Neural progenitor cell (in vitro differentiated cells): ENCODE measurements around the gene ANXA2R.

Experiments
- CTCF ChIP-seq: fragments of 200-600 bp; sonication (generic); IDR thresholded peaks from 2 replicates; pipeline ENCODE4 v1.5.1; 2017; ENCODE audit warnings: antibody characterized with exemption, mild to moderate bottlenecking
- EZH2 ChIP-seq: fragments of 200-600 bp; sonication (generic); IDR thresholded peaks from 2 replicates; pipeline ENCODE4 v1.6.1; 2017; ENCODE audit warnings: antibody characterized with exemption, mild to moderate bottlenecking, moderate library complexity
- EZH2phosphoT487 ChIP-seq: fragments of 200-600 bp; sonication (generic); IDR thresholded peaks from 2 replicates; pipeline ENCODE4 v1.6.1; 2017; ENCODE audit warnings: antibody characterized with exemption

- TF ChIP-seq CTCF (no peak), EZH2 (peak; percentile 16), EZH2phosphoT487 (peak; percentile 53)
Observed at GRCh38 chr5:43038496-43038989, 1.6 kb downstream of the ANXA2R start.
